Ovary (tissue), 9 donors: ENCODE data around the gene TMEM44. TPM values are rescaled to one million over a fixed set of nuclear protein-coding genes. Genes with fewer than 3 reads are reported as not detected.

Source experiments
- DNase-seq, 5 donors: peaks; one replicate each; pipeline ENCODE4 v3.0.0-alpha.2; 2019 to 2020
- H3K27ac ChIP-seq, 2 donors: fragments of 200-600 bp; one replicate each; pipeline versions ENCODE4 v1.5.1 to v1.8.0; 2019 to 2022
- H3K27me3 ChIP-seq: fragments of 200-600 bp; one replicate; pipeline ENCODE4 v1.8.0; 2022
- H3K36me3 ChIP-seq: fragments of 200-600 bp; sonication (generic); one replicate; pipeline ENCODE4 v1.5.1; 2019
- H3K4me1 ChIP-seq: one replicate; pipeline ENCODE4 v1.8.1; 2013; ENCODE audit warnings: mild to moderate bottlenecking, moderate library complexity; ENCODE audit not compliant: insufficient read depth
- H3K4me3 ChIP-seq: fragments of 200-600 bp; sonication (generic); one replicate; pipeline ENCODE4 v1.5.1; 2017
- H3K9me3 ChIP-seq, 2 donors: fragments of 200-600 bp in 1 of 2; sonication (generic) in 1 of 2; one replicate each; pipeline versions ENCODE4 v1.5.1 to v1.8.1; 2013 to 2019; ENCODE audit warnings: mild to moderate bottlenecking in 1 of 2, moderate library complexity in 1 of 2
- EP300 ChIP-seq: sonication (generic); formaldehyde crosslinking; IDR thresholded peaks from one replicate; pipeline ENCODE4 v1.6.1; 2017; ENCODE audit warnings: antibody characterized with exemption
- POLR2A ChIP-seq: fragments of 450-650 bp; IDR thresholded peaks from one replicate; pipeline ENCODE4 v1.6.1; 2017; ENCODE audit warnings: antibody characterized with exemption, mild to moderate bottlenecking, moderate library complexity
- WGBS, 3 donors: extraction: QIAGEN DNeasy Blood & Tissue Kit in 1 of 3; methylation state at CpG; one replicate each; pipeline versions ENCODE4 v1.1.5 to v1.1.7; 2013 to 2017; 5-methylcytosine and 5-hydroxymethylcytosine counted together
- intact Hi-C, 4 donors: fragments of 100-400 bp; cut with DNase I; formaldehyde crosslinking; loops; one replicate each; pipeline versions ENCODE4 v1.11.0 to v1.15.1; 2022 to 2023
- polyA plus RNA-seq, 2 donors: library from polyadenylated mRNA; stranded (reverse); fragments of 200-250 nt in 1 of 2; fragments of 350-450 nt in 1 of 2; fragmentation: Illumina TruSeq in 1 of 2; extraction: RNeasy Lipid Tissue Mini Kit (QIAGEN cat#74804) in 1 of 2; gene quantifications; one replicate each; pipeline ENCODE4 v1.2.3, GENCODE V29; 2013 to 2014
- total RNA-seq, 7 donors: library from RNA; depleted of rRNA in 2 of 7; stranded (reverse); fragments of >200 nt in 2 of 7; fragmentation: NEBNext Ultra II Directional in 3 of 7; extraction: Animal tissue kit (Norgen Biotek cat#: 25700) in 3 of 7; gene quantifications; one replicate each; pipeline versions ENCODE4 v1.1.0 to v1.2.4, GENCODE V29; 2016 to 2023
- TF ChIP-seq, protein P1 (sequence below), 3 donors: fragments of 450-650 bp in 2 of 3; fragments of 200-600 bp in 1 of 3; IDR thresholded peaks; one replicate each; pipeline versions ENCODE4 v1.5.1 to v1.8.0; 2016 to 2022; ENCODE audit warnings: antibody characterized with exemption in 3 of 3, mild to moderate bottlenecking in 1 of 3
- donor health status: DM: no; HTN: no; CAD: no; lungs with moderate emphysema.
- donor health status: DM: no; HTN: no; CAD: no.
- donor health status: Bipolar disorder and iron deficiency.
- donor health status: DM: yes; HTN: yes; CAD: no.
- donor health status: DM: no; HTN: no; CAD: no.
- donor health status: DM: yes; HTN: yes; CAD: no.

Gene TMEM44
- total and polyA plus RNA-seq, 9 donors: 3.4 to 12.3 (median 6.5) TPM

- no peak overlapping the region for H3K27ac ChIP-seq
- H3K4me3 ChIP-seq: no peak overlapping the region
- intact Hi-C loops: no loop called here
- peaks cover 2% of the 10 kb centered on the region for H3K4me1 ChIP-seq
- 80 to 88% (median 85%) methylated on average over 5 of the region's 5 CpGs for WGBS, 3 donors
- H3K27me3 ChIP-seq: no peaks in the 10 kb centered on the region
- no peak for DNase-seq
- H3K9me3 ChIP-seq: no peaks in the 10 kb centered on the region
- no peak for TF ChIP-seq EP300
- TF ChIP-seq, protein P1, sequence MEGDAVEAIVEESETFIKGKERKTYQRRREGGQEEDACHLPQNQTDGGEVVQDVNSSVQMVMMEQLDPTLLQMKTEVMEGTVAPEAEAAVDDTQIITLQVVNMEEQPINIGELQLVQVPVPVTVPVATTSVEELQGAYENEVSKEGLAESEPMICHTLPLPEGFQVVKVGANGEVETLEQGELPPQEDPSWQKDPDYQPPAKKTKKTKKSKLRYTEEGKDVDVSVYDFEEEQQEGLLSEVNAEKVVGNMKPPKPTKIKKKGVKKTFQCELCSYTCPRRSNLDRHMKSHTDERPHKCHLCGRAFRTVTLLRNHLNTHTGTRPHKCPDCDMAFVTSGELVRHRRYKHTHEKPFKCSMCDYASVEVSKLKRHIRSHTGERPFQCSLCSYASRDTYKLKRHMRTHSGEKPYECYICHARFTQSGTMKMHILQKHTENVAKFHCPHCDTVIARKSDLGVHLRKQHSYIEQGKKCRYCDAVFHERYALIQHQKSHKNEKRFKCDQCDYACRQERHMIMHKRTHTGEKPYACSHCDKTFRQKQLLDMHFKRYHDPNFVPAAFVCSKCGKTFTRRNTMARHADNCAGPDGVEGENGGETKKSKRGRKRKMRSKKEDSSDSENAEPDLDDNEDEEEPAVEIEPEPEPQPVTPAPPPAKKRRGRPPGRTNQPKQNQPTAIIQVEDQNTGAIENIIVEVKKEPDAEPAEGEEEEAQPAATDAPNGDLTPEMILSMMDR (IDR thresholded peaks at IDR 0.05): no peak
- TF ChIP-seq POLR2A: no peak
- no peaks in the 10 kb centered on the region for H3K36me3 ChIP-seq
Observed at GRCh38 chr3:194658477-194659242, 25.4 kb upstream of the TMEM44 start.

GRCh38 chr3:194657439-194657838 lies 24.2 kb upstream of the TMEM44 start:
- no peaks in the 10 kb centered on the region for H3K27me3 ChIP-seq
- H3K4me1 ChIP-seq: peaks cover 4% of the 10 kb centered on the region
- no peak overlapping the region for H3K27ac ChIP-seq
- intact Hi-C loops: no loop called here
- no peak for TF ChIP-seq POLR2A
- TF ChIP-seq, protein P1 (IDR thresholded peaks at IDR 0.05): no peak
- no peak for TF ChIP-seq EP300
- no peak overlapping the region for H3K4me3 ChIP-seq
- DNase-seq: no peak
- no peaks in the 10 kb centered on the region for H3K36me3 ChIP-seq
- H3K9me3 ChIP-seq: no peaks in the 10 kb centered on the region
- 77 to 86% (median 79%) methylated on average over 7 of the region's 7 CpGs for WGBS, 3 donors

DNA sequence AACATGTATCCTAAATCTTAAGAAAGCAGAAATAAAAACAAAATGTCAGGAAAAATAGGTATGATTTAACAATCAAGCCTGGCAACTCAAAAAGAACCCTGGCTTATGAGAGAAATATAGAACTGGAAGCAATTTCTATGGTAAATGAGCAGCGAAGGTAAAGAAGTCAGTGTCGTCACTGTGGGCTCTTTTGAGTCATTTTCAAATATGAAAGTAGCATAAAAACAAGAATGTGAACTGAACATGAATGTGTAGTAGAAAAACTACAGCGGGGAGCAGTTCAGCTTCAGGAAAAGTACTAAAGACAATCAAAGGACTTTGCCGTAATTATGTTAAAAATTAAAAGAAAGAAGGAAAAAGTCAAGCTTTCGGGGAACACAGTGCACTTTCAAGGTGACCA lies 21.2 kb upstream of the TMEM44 start:
- TF ChIP-seq POLR2A (no peak), EP300 (no peak)
- TF ChIP-seq, protein P1 (IDR thresholded peaks at IDR 0.05): no peak
- Histone ChIP-seq H3K4me1 (peaks cover 2% of the 10 kb centered on the region), H3K27me3 (no peaks in the 10 kb centered on the region), H3K27ac (no peak overlapping the region), H3K36me3 (no peaks in the 10 kb centered on the region), H3K9me3 (no peaks in the 10 kb centered on the region), H3K4me3 (no peak overlapping the region)
- intact Hi-C loops: no loop called here
- 88 to 94% (median 92%) methylated on average over 5 of the region's 5 CpGs for WGBS, 3 donors
- DNase-seq: no peak

- H3K4me1 ChIP-seq: no peaks in the 10 kb centered on the region
- H3K4me3 ChIP-seq: no peak overlapping the region
- H3K9me3 ChIP-seq: no peaks in the 10 kb centered on the region
- H3K36me3 ChIP-seq: no peaks in the 10 kb centered on the region
- 69 to 85% (median 76%) methylated on average over 3 of the region's 3 CpGs for WGBS, 3 donors
- no peak for TF ChIP-seq EP300
- TF ChIP-seq, protein P1 (IDR thresholded peaks at IDR 0.05): no peak
- no peak for TF ChIP-seq POLR2A
- no peaks in the 10 kb centered on the region for H3K27me3 ChIP-seq
- no peak for DNase-seq
- intact Hi-C loops: no loop called here
- H3K27ac ChIP-seq: no peak overlapping the region
Observed at GRCh38 chr3:194647747-194648146, 14.5 kb upstream of the TMEM44 start.
